Erythroblast (primary cell): ENCODE data around the gene TARP.
"Not testable (repeated sequence)": the region's sequence is repeated elsewhere in the genome, so short reads cannot be mapped to it uniquely, and the experiment has no call there.

Experiments
- GATA1 ChIP-seq: IDR thresholded peaks from 2 replicates; pipeline ENCODE4 v1.6.1; 2011; ENCODE audit warnings: low read depth, mild to moderate bottlenecking, control low read depth, low read length, moderate library complexity
- POLR2A ChIP-seq: IDR thresholded peaks from 2 replicates; pipeline ENCODE4 v1.6.1; 2011; ENCODE audit warnings: mild to moderate bottlenecking, low read length

DNA sequence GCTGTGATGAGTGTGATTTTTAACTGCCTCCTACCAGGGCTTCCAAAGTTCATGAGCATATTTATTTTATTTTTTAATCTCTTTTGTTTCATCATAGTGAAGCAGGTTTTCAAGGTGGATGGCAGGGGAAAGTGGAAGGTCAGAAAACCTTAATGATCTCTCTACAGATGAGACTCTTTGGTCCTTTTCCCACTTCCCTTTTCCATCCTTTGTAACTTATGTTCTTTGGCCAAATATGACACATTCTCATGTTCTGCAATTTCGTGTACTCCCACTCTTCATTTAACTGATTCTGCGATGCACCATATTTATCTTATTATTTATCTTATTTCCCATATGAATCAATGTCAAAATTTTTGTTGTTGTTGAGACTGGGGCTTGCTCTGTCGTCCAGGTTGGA, 7.5 kb downstream of the TARP start:
- not testable (repeated sequence) for TF ChIP-seq POLR2A, GATA1
